HEK293 (cell line): ENCODE results near the gene LRRC34.

Experiments used
- CTCF ChIA-PET: fragments of 350-600 bp; formaldehyde crosslinking; extraction: SDS; loops from one replicate; lab custom pipeline; 2021; ENCODE audit warnings: antibody characterized with exemption; lab: Yijun Ruan, JAX
- POLR2A ChIA-PET: fragments of 300-600 bp; formaldehyde crosslinking; extraction: SDS; loops from one replicate; lab custom pipeline; 2020; ENCODE audit warnings: antibody characterized with exemption, inconsistent platforms; lab: Yijun Ruan, JAX
- H3K27ac ChIP-seq: fragments of 200-500 bp; sonication (Bioruptor generic); 2 replicates; pipeline ENCODE4 v1.5.1; 2014; ENCODE audit warnings: low read depth, low read length, control low read depth, inconsistent platforms; ENCODE audit errors: extremely low read depth
- H3K36me3 ChIP-seq, 2 experiments: fragments of 200-500 bp in 1 of 2; sonication (Bioruptor generic) in 1 of 2; 1 replicate in 1 of 2; 2 replicates in 1 of 2; pipeline ENCODE4 v1.5.1; 2014 to 2017; ENCODE audit warnings: inconsistent platforms in 2 of 2, low read length in 2 of 2; ENCODE audit not compliant: control insufficient read depth in 2 of 2, insufficient read depth in 1 of 2
- H3K4me1 ChIP-seq: fragments of 200-500 bp; sonication (Bioruptor generic); 2 replicates; pipeline ENCODE4 v1.5.1; 2014; ENCODE audit warnings: mild to moderate bottlenecking, low read length, inconsistent platforms; ENCODE audit not compliant: control insufficient read depth, insufficient read depth
- H3K4me3 ChIP-seq: 2 replicates; pipeline ENCODE4 v1.5.1; 2011; ENCODE audit warnings: low read depth, mild to moderate bottlenecking, control low read depth, low read length, moderate library complexity
- H3K9me3 ChIP-seq: fragments of 200-500 bp; sonication (Bioruptor generic); 2 replicates; pipeline ENCODE4 v1.5.1; 2014; ENCODE audit warnings: low read depth, low read length, inconsistent platforms; ENCODE audit not compliant: control insufficient read depth, insufficient read depth
- BCL11B ChIP-seq: fragments of 450-650 bp; formaldehyde crosslinking; IDR thresholded peaks from 2 replicates; pipeline ENCODE4 v1.5.1; 2016; ENCODE audit warnings: low read depth, missing biosample characterization, missing genetic modification characterization
- CTCF ChIP-seq: fragments of 450-650 bp; formaldehyde crosslinking; IDR thresholded peaks from 2 replicates; pipeline ENCODE4 v1.5.1; 2016; ENCODE audit warnings: missing biosample characterization, missing genetic modification characterization
- ELK4 ChIP-seq: IDR thresholded peaks from 2 replicates; pipeline ENCODE4 v1.6.1; 2011; ENCODE audit warnings: mild to moderate bottlenecking, low read depth, low read length, borderline replicate concordance
- KLF8 ChIP-seq: fragments of 450-650 bp; formaldehyde crosslinking; IDR thresholded peaks from 2 replicates; pipeline ENCODE4 v1.5.1; 2016; ENCODE audit warnings: missing biosample characterization, missing genetic modification characterization
- PATZ1 ChIP-seq: fragments of 450-650 bp; formaldehyde crosslinking; IDR thresholded peaks from 2 replicates; pipeline ENCODE4 v1.5.1; 2016; ENCODE audit warnings: missing biosample characterization, missing genetic modification characterization
- SCRT1 ChIP-seq: fragments of 450-650 bp; formaldehyde crosslinking; IDR thresholded peaks from 2 replicates; pipeline ENCODE4 v1.5.1; 2016; ENCODE audit warnings: missing biosample characterization, missing genetic modification characterization, borderline replicate concordance
- TSHZ1 ChIP-seq: fragments of 450-650 bp; formaldehyde crosslinking; IDR thresholded peaks from 2 replicates; pipeline ENCODE4 v1.5.1; 2016; ENCODE audit warnings: missing biosample characterization, missing genetic modification characterization, borderline replicate concordance
- ZFP3 ChIP-seq: fragments of 450-650 bp; formaldehyde crosslinking; IDR thresholded peaks from 2 replicates; pipeline ENCODE4 v1.5.1; 2016; ENCODE audit warnings: low read depth, missing biosample characterization, missing genetic modification characterization
- ZNF10 ChIP-seq: fragments of 450-650 bp; formaldehyde crosslinking; IDR thresholded peaks from 2 replicates; pipeline ENCODE4 v1.5.1; 2017; ENCODE audit warnings: missing biosample characterization, missing genetic modification characterization
- ZNF114 ChIP-seq: fragments of 450-650 bp; formaldehyde crosslinking; IDR thresholded peaks from 2 replicates; pipeline ENCODE4 v1.5.0; 2017; ENCODE audit warnings: missing biosample characterization, missing genetic modification characterization
- ZNF132 ChIP-seq: fragments of 450-650 bp; formaldehyde crosslinking; IDR thresholded peaks from 2 replicates; pipeline ENCODE4 v1.5.1; 2017; ENCODE audit warnings: missing biosample characterization, missing genetic modification characterization, borderline replicate concordance
- ZNF157 ChIP-seq: fragments of 450-650 bp; formaldehyde crosslinking; IDR thresholded peaks from 2 replicates; pipeline ENCODE4 v1.5.1; 2016; ENCODE audit warnings: missing biosample characterization, missing genetic modification characterization
- ZNF335 ChIP-seq: fragments of 450-650 bp; formaldehyde crosslinking; conservative IDR thresholded peaks from 2 replicates; pipeline ENCODE4 v1.5.1; 2016; ENCODE audit warnings: missing biosample characterization, missing genetic modification characterization
- ZNF501 ChIP-seq: fragments of 450-650 bp; formaldehyde crosslinking; IDR thresholded peaks from 2 replicates; pipeline ENCODE4 v1.5.1; 2016; ENCODE audit warnings: missing biosample characterization, missing genetic modification characterization
- ZNF510 ChIP-seq: fragments of 450-650 bp; formaldehyde crosslinking; IDR thresholded peaks from 2 replicates; pipeline ENCODE4 v1.5.1; 2018; ENCODE audit warnings: mild to moderate bottlenecking, missing genetic modification characterization, missing biosample characterization; ENCODE audit not compliant: insufficient replicate concordance

LRRC34 gene

GRCh38 chr3:169825316-169825715 lies 12.6 kb upstream of the LRRC34 start:
- POLR2A ChIA-PET: interaction anchor here (1.8 kb wide), 1 partner anchor 14 kb away, joined by 4 read pairs; no protein-coding TSS in a partner anchor
- no peak overlapping the region for H3K27ac ChIP-seq
- H3K9me3 ChIP-seq: no peaks in the 10 kb centered on the region
- no peak overlapping the region for H3K4me3 ChIP-seq
- CTCF ChIA-PET: interaction anchor here (0.6 to 1.0 kb wide), 2 partner anchors 146 to 223 kb away, joined by 3 to 4 read pairs; no protein-coding TSS in a partner anchor
- no peaks in the 10 kb centered on the region for H3K36me3 ChIP-seq
- no peaks in the 10 kb centered on the region for H3K4me1 ChIP-seq
- no peak for TF ChIP-seq KLF8 (tag by site-specific recombination)
- TF ChIP-seq, all 188 proteins: peak for 0

- TF ChIP-seq SCRT1: no peak
- no peak for TF ChIP-seq ELK4
- no peak for TF ChIP-seq ZNF510 (tag by site-specific recombination)
- no peak for TF ChIP-seq BCL11B (tag by site-specific recombination)
- TF ChIP-seq CTCF (tag by site-specific recombination): no peak
- TF ChIP-seq ZNF501 (tag by site-specific recombination): no peak
- no peak for TF ChIP-seq ZNF114 (tag by site-specific recombination)
- TF ChIP-seq ZNF335 (tag by site-specific recombination): no peak
- TF ChIP-seq ZNF132 (tag by site-specific recombination): no peak
- TF ChIP-seq, all 188 proteins: peak for 0
- H3K9me3 ChIP-seq: no peaks in the 10 kb centered on the region
- H3K36me3 ChIP-seq: no peaks in the 10 kb centered on the region
- H3K27ac ChIP-seq: no peak overlapping the region
- CTCF ChIA-PET: no interaction called here
- no peak overlapping the region for H3K4me3 ChIP-seq
- POLR2A ChIA-PET: no interaction called here
- H3K4me1 ChIP-seq: no peaks in the 10 kb centered on the region
Observed at GRCh38 chr3:169822983-169823382, 10.3 kb upstream of the LRRC34 start.

- TF ChIP-seq ZNF510 (tag by site-specific recombination) (no peak), ZNF157 (tag by site-specific recombination) (no peak), PATZ1 (tag by site-specific recombination) (no peak), ZNF10 (tag by site-specific recombination) (no peak), TSHZ1 (tag by site-specific recombination) (no peak), ZFP3 (no peak)
- ChIA-PET CTCF (no interaction called here), POLR2A (no interaction called here)
- Histone ChIP-seq H3K4me1 (no peaks in the 10 kb centered on the region), H3K36me3 (no peaks in the 10 kb centered on the region), H3K27ac (no peak overlapping the region), H3K9me3 (no peaks in the 10 kb centered on the region), H3K4me3 (no peak overlapping the region)
Observed at GRCh38 chr3:169822540-169822939, 9.8 kb upstream of the LRRC34 start.
